H1 (cell line): ENCODE data around the gene PARD3. TPM values are rescaled to one million over a fixed set of nuclear protein-coding genes. Genes with fewer than 3 reads are reported as not detected.
A peak's percentile ranks its signal among the peaks of the same experiment; 100 is the strongest.
"Not testable (repeated sequence)": the region's sequence is repeated elsewhere in the genome, so short reads cannot be mapped to it uniquely, and the experiment has no call there.

ENCODE experiments used
- CTCF ChIA-PET: fragments of 300-600 bp; sonication (Branson Sonifier 250); formaldehyde crosslinking; loops from one replicate; lab custom pipeline; 2021; ENCODE audit not compliant: partially characterized antibody; lab: Charles Lee
- POLR2A ChIA-PET: fragments of 300-600 bp; sonication (Branson Sonifier 250); formaldehyde crosslinking; loops from one replicate; lab custom pipeline; 2021; ENCODE audit warnings: inconsistent platforms; ENCODE audit not compliant: partially characterized antibody; lab: Charles Lee
- DNase-seq, 2 experiments: peaks; one replicate each; pipeline versions ENCODE4 v3.0.0 to v3.0.0-alpha.2; 2010 to 2022; ENCODE audit warnings: low spot score in 2 of 2, low read depth in 1 of 2, mixed read lengths in 1 of 2
- FAIRE-seq: peaks from 2 replicates; lab custom pipeline; 2011; peaks lifted over from hg19 to GRCh38; lab: Jason Lieb, UNC
- H2AFZ ChIP-seq: 2 replicates; pipeline ENCODE4 v1.8.1; 2012; ENCODE audit warnings: low read length, inconsistent platforms
- H2AK5ac ChIP-seq: 2 replicates; pipeline ENCODE4 v1.6.1; 2013; ENCODE audit warnings: low read depth, low read length
- H2BK120ac ChIP-seq: replicated peaks from 2 replicates; pipeline ENCODE3; 2013; ENCODE audit warnings: low read depth, low read length, inconsistent platforms
- H2BK12ac ChIP-seq: 2 replicates; pipeline ENCODE4 v1.6.1; 2013; ENCODE audit warnings: low read depth, low read length
- H2BK15ac ChIP-seq: 2 replicates; pipeline ENCODE4 v1.6.1; 2013; ENCODE audit warnings: low read length
- H2BK20ac ChIP-seq: 2 replicates; pipeline ENCODE4 v1.6.1; 2013; ENCODE audit warnings: low read length
- H2BK5ac ChIP-seq: 2 replicates; pipeline ENCODE4 v1.6.1; 2013; ENCODE audit warnings: low read depth, low read length
- H3K14ac ChIP-seq: 2 replicates; pipeline ENCODE4 v1.6.1; 2013; ENCODE audit warnings: inconsistent platforms; ENCODE audit not compliant: insufficient read length
- H3K18ac ChIP-seq: 2 replicates; pipeline ENCODE4 v1.6.1; 2013; ENCODE audit warnings: low read length; ENCODE audit errors: extremely low read depth
- H3K23ac ChIP-seq: 2 replicates; pipeline ENCODE4 v1.6.1; 2013; ENCODE audit warnings: inconsistent platforms; ENCODE audit not compliant: insufficient read length
- H3K23me2 ChIP-seq: 2 replicates; pipeline ENCODE4 v1.6.1; 2013; ENCODE audit warnings: low read depth, low read length
- H3K27ac ChIP-seq: 2 replicates; pipeline ENCODE4 v1.6.1; 2011; ENCODE audit warnings: low read depth, low read length, inconsistent platforms
- H3K27me3 ChIP-seq, 4 experiments: replicated peaks in 1 of 4; 1 replicate in 1 of 4; 2 replicates in 3 of 4; pipeline versions ENCODE4 v1.6.1 to v1.8.1; 2011 to 2013; ENCODE audit warnings: low read length in 3 of 4, mild to moderate bottlenecking in 3 of 4, inconsistent platforms in 2 of 4, mixed read lengths in 2 of 4, moderate library complexity in 1 of 4; ENCODE audit not compliant: control insufficient read depth in 3 of 4, insufficient read depth in 3 of 4; ENCODE audit errors: extremely low read depth in 1 of 4
- H3K36me3 ChIP-seq, 4 experiments: 2 replicates each; pipeline versions ENCODE4 v1.6.1 to v1.8.1; 2011 to 2013; ENCODE audit warnings: mild to moderate bottlenecking in 4 of 4, low read length in 3 of 4, moderate library complexity in 2 of 4, control low read depth in 1 of 4, inconsistent platforms in 1 of 4; ENCODE audit not compliant: insufficient read depth in 4 of 4, control insufficient read depth in 2 of 4
- H3K4ac ChIP-seq: replicated peaks from 2 replicates; pipeline ENCODE3; 2013; ENCODE audit warnings: low read length, low read depth, mixed read lengths, inconsistent platforms; ENCODE audit not compliant: insufficient read length
- H3K4me1 ChIP-seq, 4 experiments: replicated peaks in 1 of 4; 1 replicate in 1 of 4; 2 replicates in 3 of 4; pipeline versions ENCODE4 v1.6.1 to v1.8.1; 2011 to 2013; ENCODE audit warnings: low read length in 3 of 4, inconsistent platforms in 2 of 4, mixed read lengths in 1 of 4; ENCODE audit not compliant: insufficient read depth in 4 of 4, control insufficient read depth in 3 of 4
- H3K4me2 ChIP-seq, 2 experiments: 2 replicates each; pipeline versions ENCODE4 v1.6.1 to v1.8.1; 2011 to 2013; ENCODE audit warnings: low read depth in 2 of 2, low read length in 2 of 2, control low read depth in 1 of 2, inconsistent platforms in 1 of 2, mild to moderate bottlenecking in 1 of 2; ENCODE audit not compliant: insufficient read depth in 1 of 2
- H3K4me3 ChIP-seq, 4 experiments: fragments of 200-600, 300-600 bp in 1 of 4; sonication (generic), shearing (Covaris generic), sonication (Bioruptor Twin) in 1 of 4; 2 replicates each; pipeline versions ENCODE4 v1.5.1 to v1.8.1; 2011 to 2016; ENCODE audit warnings: low read length in 4 of 4, low read depth in 3 of 4, control low read depth in 2 of 4, inconsistent platforms in 2 of 4, mild to moderate bottlenecking in 2 of 4, mixed read lengths in 1 of 4, moderate library complexity in 1 of 4; ENCODE audit not compliant: insufficient read depth in 2 of 4; ENCODE audit errors: extremely low read depth in 1 of 4
- H3K56ac ChIP-seq: replicated peaks from 2 replicates; pipeline ENCODE3; 2013; ENCODE audit warnings: low read depth, mild to moderate bottlenecking, mixed read lengths, low read length, inconsistent platforms; ENCODE audit not compliant: insufficient read length
- H3K79me1 ChIP-seq: 2 replicates; pipeline ENCODE4 v1.6.1; 2013; ENCODE audit warnings: low read depth, low read length, control low read depth
- H3K79me2 ChIP-seq, 2 experiments: 2 replicates each; pipeline versions ENCODE4 v1.6.1 to v1.8.1; 2012 to 2013; ENCODE audit warnings: low read length in 2 of 2, mild to moderate bottlenecking in 2 of 2, inconsistent platforms in 1 of 2; ENCODE audit not compliant: insufficient read depth in 2 of 2, control insufficient read depth in 1 of 2
- H3K9ac ChIP-seq, 4 experiments: replicated peaks in 1 of 4; 1 replicate in 1 of 4; 2 replicates in 3 of 4; pipeline versions ENCODE4 v1.6.1 to v1.8.1; 2011 to 2013; ENCODE audit warnings: low read depth in 3 of 4, low read length in 3 of 4, control low read depth in 2 of 4, mild to moderate bottlenecking in 2 of 4, moderate library complexity in 2 of 4, inconsistent platforms in 1 of 4; ENCODE audit errors: extremely low read depth in 1 of 4
- H3K9me3 ChIP-seq, 2 experiments: 2 replicates each; pipeline versions ENCODE4 v1.6.1 to v1.8.1; 2012 to 2013; ENCODE audit warnings: mild to moderate bottlenecking in 2 of 2, moderate library complexity in 2 of 2, control low read depth in 1 of 2, inconsistent platforms in 1 of 2, low read depth in 1 of 2, low read length in 1 of 2, mixed read lengths in 1 of 2; ENCODE audit not compliant: insufficient read depth in 2 of 2
- H4K20me1 ChIP-seq, 2 experiments: replicated peaks in 1 of 2; 2 replicates each; pipeline versions ENCODE3 to v1.8.1; 2011 to 2013; ENCODE audit warnings: inconsistent platforms in 2 of 2, low read length in 2 of 2, mild to moderate bottlenecking in 1 of 2; ENCODE audit not compliant: insufficient read depth in 2 of 2, control insufficient read depth in 1 of 2
- H4K5ac ChIP-seq: 2 replicates; pipeline ENCODE4 v1.6.1; 2013; ENCODE audit warnings: low read length, low read depth, mixed read lengths, inconsistent platforms; ENCODE audit not compliant: insufficient read length
- H4K8ac ChIP-seq: 2 replicates; pipeline ENCODE4 v1.8.0; 2013; ENCODE audit warnings: mild to moderate bottlenecking, moderate library complexity, low read length, inconsistent platforms; ENCODE audit not compliant: insufficient read depth; ENCODE audit errors: extremely low read depth
- H4K91ac ChIP-seq: replicated peaks from 2 replicates; pipeline ENCODE3; 2013; ENCODE audit warnings: low read length, mixed read lengths, inconsistent platforms; ENCODE audit not compliant: insufficient read length
- CTCF ChIP-seq, 3 experiments: IDR thresholded peaks; 1 replicate in 2 of 3; 2 replicates in 1 of 3; pipeline versions ENCODE4 v1.5.1 to v1.6.1; 2011; ENCODE audit warnings: low read length in 3 of 3, mild to moderate bottlenecking in 3 of 3, inconsistent platforms in 2 of 3, low read depth in 1 of 3, moderate library complexity in 1 of 3; ENCODE audit not compliant: insufficient read depth in 1 of 3; ENCODE audit errors: control extremely low read depth in 1 of 3
- RAD21 ChIP-seq, 2 experiments: IDR thresholded peaks in 1 of 2; conservative IDR thresholded peaks in 1 of 2; 2 replicates each; pipeline ENCODE4 v1.6.1; 2011; ENCODE audit warnings: low read depth in 2 of 2, low read length in 2 of 2, improper control_type of control experiment in 1 of 2, inconsistent platforms in 1 of 2, mild to moderate bottlenecking in 1 of 2, moderate library complexity in 1 of 2
- WGBS, 2 experiments: shearing (Covaris generic) in 1 of 2; methylation state at CpG; one replicate each; pipeline versions ENCODE4 v1.1.6 to v1.1.7; 2013 to 2015; ENCODE audit warnings: low lambda C conversion rate in 2 of 2, mixed read lengths in 2 of 2, inconsistent platforms in 1 of 2, low coverage in 1 of 2, missing lambda C conversion rate in 1 of 2; ENCODE audit not compliant: insufficient replicate concordance in 2 of 2, insufficient coverage in 1 of 2, insufficient read length in 1 of 2; ENCODE audit errors: extremely low coverage in 1 of 2, missing lambda C conversion rate in 1 of 2; 5-methylcytosine and 5-hydroxymethylcytosine counted together
- polyA plus RNA-seq, 7 experiments: library from polyadenylated mRNA; depleted of rRNA in 3 of 7; stranded (reverse) in 5 of 7; unstranded in 2 of 7; fragments of >200 nt in 5 of 7; fragments of 200-250 nt in 2 of 7; gene quantifications; 1 replicate in 5 of 7; 2 replicates in 1 of 7; 4 replicates in 1 of 7; pipeline versions ENCODE4 v1.2.1 to v1.2.3, GENCODE V29; 2011 to 2013; ENCODE audit warnings: missing spikeins in 2 of 7, mixed read lengths in 2 of 7
- total RNA-seq: library from RNA; stranded (reverse); fragmentation: NEBNext Ultra II Directional; extraction: Animal tissue kit (Norgen Biotek cat#: 25700); gene quantifications from 2 replicates; pipeline ENCODE4 v1.2.1, GENCODE V29; 2021

PARD3 gene
- total and polyA plus RNA-seq, 2 of the 8 experiments (the other 6 are each of a cell fraction or from before 2014, with no cell fraction given) = 19.7 to 49.1 TPM

DNA sequence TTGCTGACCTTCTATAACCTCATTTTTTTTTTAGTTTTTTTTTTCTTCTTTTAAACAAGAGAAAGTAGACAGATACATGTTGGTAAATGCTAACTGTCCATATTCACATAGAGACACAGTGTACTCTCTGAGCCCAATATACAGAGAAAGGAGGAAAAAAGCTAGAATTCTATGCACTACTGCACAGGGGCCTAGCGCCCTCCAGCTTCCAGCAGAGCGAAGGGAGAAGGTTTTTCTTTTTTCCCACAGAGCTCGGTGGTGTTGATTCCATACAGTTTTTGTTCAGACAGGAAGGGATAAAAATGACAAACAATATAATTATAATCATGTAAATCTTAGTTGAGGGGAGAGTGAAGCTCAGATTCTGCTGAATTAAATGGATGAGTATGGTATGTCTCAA lies 423.9 kb downstream of the PARD3 start:
- H3K27ac ChIP-seq, H3K4me1 ChIP-seq, H3K27me3 ChIP-seq, H3K56ac ChIP-seq, H2BK12ac ChIP-seq, H3K9ac ChIP-seq, H3K79me2 ChIP-seq, H3K4ac ChIP-seq, H2BK120ac ChIP-seq, H4K20me1 ChIP-seq, H3K4me2 ChIP-seq, FAIRE-seq, H3K36me3 ChIP-seq, H3K14ac ChIP-seq, H3K18ac ChIP-seq, H2AFZ ChIP-seq, H2BK5ac ChIP-seq, H2AK5ac ChIP-seq, H3K23ac ChIP-seq, H4K8ac ChIP-seq, H2BK20ac ChIP-seq, DNase-seq, H3K23me2 ChIP-seq, H3K79me1 ChIP-seq, H2BK15ac ChIP-seq, H4K5ac ChIP-seq, H3K9me3 ChIP-seq, H3K4me3 ChIP-seq, H4K91ac ChIP-seq, POLR2A ChIA-PET: not testable (repeated sequence)
- 79% methylated on average over 3 of the region's 3 CpGs; no CpG with 5 or more reads in 1 of the 2 experiments for WGBS, 2 experiments
- TF ChIP-seq CTCF (IDR thresholded peaks at IDR 0.05; ENCODE audit: control extremely low read depth in 1 of 3, insufficient read depth in 1 of 3, low read depth in 1 of 3, low read length in 3 of 3) (peak in 2 of 3 experiments; percentile 7 to 13; a peak in 2 of 4 replicates), RAD21 (IDR thresholded peaks at IDR 0.05 in 1 of 2, conservative IDR thresholded peaks at IDR 0.05 in 1 of 2; ENCODE audit: low read depth in 2 of 2, low read length in 2 of 2) (peak; percentile 40 to 43; a peak in 3 of 4 replicates)
- CTCF ChIA-PET = interaction anchor here (0.8 to 1.4 kb wide), 6 partner anchors 10 to 162 kb away, joined by 3 to 4 read pairs (median 3); no protein-coding TSS in a partner anchor
